Activated naive CD4-positive, alpha-beta T cell treated with anti-CD3 and anti-CD28 coated beads, Interleukin-2, amount 10 ng/mL, durations not matched to agents 7 days and 5 days (primary cell): Measurements from ENCODE around the gene PEBP1.

Source experiments
- CTCF ChIA-PET: fragments of 350-600 bp; sonication (Branson Sonifier 250); formaldehyde crosslinking; loops from one replicate; lab custom pipeline; 2021; ENCODE audit warnings: antibody characterized with exemption; lab: Charles Lee
- DNase-seq: peaks from one replicate; pipeline ENCODE4 v3.0.0-alpha.2; 2020
- H3K27ac Mint-ChIP-seq: one replicate; pipeline ENCODE4 v1.8.0; 2021; ENCODE audit warnings: mild to moderate bottlenecking, moderate library complexity, mixed read lengths
- H3K27me3 Mint-ChIP-seq: one replicate; pipeline ENCODE4 v1.8.0; 2021; ENCODE audit warnings: mild to moderate bottlenecking, mixed read lengths
- H3K36me3 Mint-ChIP-seq: one replicate; pipeline ENCODE4 v1.8.0; 2021; ENCODE audit warnings: mixed read lengths
- H3K4me1 Mint-ChIP-seq: one replicate; pipeline ENCODE4 v1.8.0; 2021; ENCODE audit warnings: mixed read lengths
- H3K4me3 Mint-ChIP-seq: one replicate; pipeline ENCODE4 v1.8.0; 2021; ENCODE audit warnings: mild to moderate bottlenecking, moderate library complexity, mixed read lengths
- H3K9me3 Mint-ChIP-seq: one replicate; pipeline ENCODE4 v1.8.0; 2021; ENCODE audit warnings: mixed read lengths

PEBP1 gene

GRCh38 chr12:118145798-118146156, 9.9 kb downstream of the PEBP1 start:
- Mint-ChIP-seq H3K27me3 (no peaks in the 10 kb centered on the region), H3K27ac (peak overlapping the region; percentile 47), H3K4me3 (no peak overlapping the region), H3K36me3 (peaks cover 44% of the 10 kb centered on the region), H3K4me1 (peaks cover 6% of the 10 kb centered on the region), H3K9me3 (no peaks in the 10 kb centered on the region)
- CTCF ChIA-PET = no interaction called here
- no peak for DNase-seq

- CTCF ChIA-PET = no interaction called here
- peaks cover 2% of the 10 kb centered on the region for H3K4me1 Mint-ChIP-seq
- peaks cover 38% of the 10 kb centered on the region for H3K36me3 Mint-ChIP-seq
- no peak for DNase-seq
- H3K27me3 Mint-ChIP-seq = no peaks in the 10 kb centered on the region
- no peak overlapping the region for H3K27ac Mint-ChIP-seq
- no peaks in the 10 kb centered on the region for H3K9me3 Mint-ChIP-seq
- H3K4me3 Mint-ChIP-seq = no peak overlapping the region
These were observed 12.4 kb downstream of the PEBP1 start for GRCh38 chr12:118148287-118148686.

GRCh38 chr12:118150625-118151024, 14.7 kb downstream of the PEBP1 start:
- H3K4me3 Mint-ChIP-seq = no peak overlapping the region
- no peaks in the 10 kb centered on the region for H3K9me3 Mint-ChIP-seq
- CTCF ChIA-PET = no interaction called here
- no peaks in the 10 kb centered on the region for H3K27me3 Mint-ChIP-seq
- H3K27ac Mint-ChIP-seq = no peak overlapping the region
- H3K36me3 Mint-ChIP-seq = peaks cover 22% of the 10 kb centered on the region
- DNase-seq = no peak
- no peaks in the 10 kb centered on the region for H3K4me1 Mint-ChIP-seq

- H3K4me3 Mint-ChIP-seq = no peak overlapping the region
- CTCF ChIA-PET = no interaction called here
- no peaks in the 10 kb centered on the region for H3K9me3 Mint-ChIP-seq
- H3K4me1 Mint-ChIP-seq = no peaks in the 10 kb centered on the region
- no peaks in the 10 kb centered on the region for H3K27me3 Mint-ChIP-seq
- DNase-seq = no peak
- no peak overlapping the region for H3K27ac Mint-ChIP-seq
- peaks cover 22% of the 10 kb centered on the region for H3K36me3 Mint-ChIP-seq
These were observed 15.8 kb downstream of the PEBP1 start for GRCh38 chr12:118151755-118152154.

GRCh38 chr12:118160536-118160935, 24.6 kb downstream of the PEBP1 start:
- peaks cover 28% of the 10 kb centered on the region for H3K36me3 Mint-ChIP-seq
- H3K9me3 Mint-ChIP-seq = no peaks in the 10 kb centered on the region
- no peak for DNase-seq
- H3K27me3 Mint-ChIP-seq = no peaks in the 10 kb centered on the region
- H3K4me1 Mint-ChIP-seq = peaks cover 5% of the 10 kb centered on the region
- CTCF ChIA-PET = interaction anchor here (0.9 to 2.7 kb wide), 2 partner anchors 21 to 215 kb away, joined by 3 to 8 read pairs; partner anchors contain the start of gene SUDS3
- H3K4me3 Mint-ChIP-seq = no peak overlapping the region
- no peak overlapping the region for H3K27ac Mint-ChIP-seq

- CTCF ChIA-PET = interaction anchor here (0.8 to 4.4 kb wide), 5 partner anchors 11 to 211 kb away, joined by 3 to 23 read pairs (median 6); partner anchors contain the start of gene SUDS3
- Mint-ChIP-seq H3K36me3 (peaks cover 42% of the 10 kb centered on the region), H3K4me3 (no peak overlapping the region), H3K27ac (no peak overlapping the region), H3K9me3 (no peaks in the 10 kb centered on the region), H3K27me3 (no peaks in the 10 kb centered on the region), H3K4me1 (peaks cover 6% of the 10 kb centered on the region)
- DNase-seq = no peak
These were observed 29.0 kb downstream of the PEBP1 start for GRCh38 chr12:118164798-118165486.

- CTCF ChIA-PET = interaction anchor here (0.8 to 4.4 kb wide), 3 partner anchors 16 to 209 kb away, joined by 4 to 23 read pairs (median 17); partner anchors contain the start of gene SUDS3
- peaks cover 8% of the 10 kb centered on the region for H3K4me1 Mint-ChIP-seq
- H3K4me3 Mint-ChIP-seq = no peak overlapping the region
These were observed 31.0 kb downstream of the PEBP1 start for GRCh38 chr12:118166946-118167345.

GRCh38 chr12:118175823-118176447, 40.0 kb downstream of the PEBP1 start:
- CTCF ChIA-PET = interaction anchor here (1.1 to 1.9 kb wide), 3 partner anchors 10 to 200 kb away, joined by 3 to 7 read pairs (median 6); partner anchors contain the start of gene SUDS3
- H3K9me3 Mint-ChIP-seq = no peaks in the 10 kb centered on the region
- H3K27ac Mint-ChIP-seq = no peak overlapping the region
- H3K4me3 Mint-ChIP-seq = no peak overlapping the region
- H3K4me1 Mint-ChIP-seq = no peaks in the 10 kb centered on the region
- no peak for DNase-seq
- H3K27me3 Mint-ChIP-seq = no peaks in the 10 kb centered on the region
- H3K36me3 Mint-ChIP-seq = peaks cover 46% of the 10 kb centered on the region

More at GRCh38 chr12:118166946-118167345, 31.0 kb downstream of the PEBP1 start:
- DNase-seq = no peak
- Mint-ChIP-seq H3K27ac (no peak overlapping the region), H3K9me3 (no peaks in the 10 kb centered on the region), H3K36me3 (peaks cover 42% of the 10 kb centered on the region), H3K27me3 (no peaks in the 10 kb centered on the region)

- DNase-seq = no peak
- peaks cover 24% of the 10 kb centered on the region for H3K36me3 Mint-ChIP-seq
- H3K27ac Mint-ChIP-seq = no peak overlapping the region
- H3K4me3 Mint-ChIP-seq = no peak overlapping the region
- H3K4me1 Mint-ChIP-seq = peaks cover 6% of the 10 kb centered on the region
- H3K9me3 Mint-ChIP-seq = no peaks in the 10 kb centered on the region
- CTCF ChIA-PET = interaction anchor here (1.0 to 5.8 kb wide), 7 partner anchors 10 to 308 kb away, joined by 3 to 75 read pairs (median 5); partner anchors contain the start of gene SUDS3
- H3K27me3 Mint-ChIP-seq = no peaks in the 10 kb centered on the region
These were observed 47.2 kb downstream of the PEBP1 start for GRCh38 chr12:118183155-118183554.

GRCh38 chr12:118183711-118184110, 47.8 kb downstream of the PEBP1 start:
- CTCF ChIA-PET = interaction anchor here (0.7 to 5.8 kb wide), 11 partner anchors 9 to 309 kb away, joined by 3 to 75 read pairs (median 4); partner anchors contain the start of gene SUDS3
- H3K36me3 Mint-ChIP-seq = peaks cover 24% of the 10 kb centered on the region
- no peak for DNase-seq
- no peak overlapping the region for H3K4me3 Mint-ChIP-seq
- no peaks in the 10 kb centered on the region for H3K27me3 Mint-ChIP-seq
- H3K9me3 Mint-ChIP-seq = no peaks in the 10 kb centered on the region
- H3K27ac Mint-ChIP-seq = no peak overlapping the region
- H3K4me1 Mint-ChIP-seq = peaks cover 6% of the 10 kb centered on the region

- H3K4me1 Mint-ChIP-seq = peaks cover 6% of the 10 kb centered on the region
- DNase-seq = no peak
- no peak overlapping the region for H3K4me3 Mint-ChIP-seq
- H3K27me3 Mint-ChIP-seq = no peaks in the 10 kb centered on the region
- H3K27ac Mint-ChIP-seq = no peak overlapping the region
- H3K36me3 Mint-ChIP-seq = peaks cover 26% of the 10 kb centered on the region
- CTCF ChIA-PET = interaction anchor here (0.9 kb wide), 1 partner anchor 192 kb away, joined by 3 read pairs; no protein-coding TSS in a partner anchor
- no peaks in the 10 kb centered on the region for H3K9me3 Mint-ChIP-seq
These were observed 49.9 kb downstream of the PEBP1 start for GRCh38 chr12:118185602-118186397.

GRCh38 chr12:118187751-118188435, 52.0 kb downstream of the PEBP1 start:
- H3K27ac Mint-ChIP-seq = peak overlapping the region; percentile 28
- no peaks in the 10 kb centered on the region for H3K4me1 Mint-ChIP-seq
- H3K9me3 Mint-ChIP-seq = no peaks in the 10 kb centered on the region
- DNase-seq = no peak
- peaks cover 21% of the 10 kb centered on the region for H3K36me3 Mint-ChIP-seq
- H3K4me3 Mint-ChIP-seq = no peak overlapping the region
- H3K27me3 Mint-ChIP-seq = no peaks in the 10 kb centered on the region
- CTCF ChIA-PET = interaction anchor here (0.6 to 1.8 kb wide), 2 partner anchors 139 to 188 kb away, joined by 3 to 7 read pairs; partner anchors contain the start of gene SUDS3

GRCh38 chr12:118188690-118189371, 52.9 kb downstream of the PEBP1 start:
- Mint-ChIP-seq H3K4me1 (no peaks in the 10 kb centered on the region), H3K36me3 (peaks cover 21% of the 10 kb centered on the region), H3K27ac (no peak overlapping the region), H3K9me3 (no peaks in the 10 kb centered on the region), H3K27me3 (no peaks in the 10 kb centered on the region), H3K4me3 (no peak overlapping the region)
- CTCF ChIA-PET = no interaction called here
- DNase-seq = no peak
